PFSK-1 (cell line): ENCODE data around the gene HOXB7.

Source experiments
- FOXP2 ChIP-seq: optimal IDR thresholded peaks from 2 replicates; pipeline ENCODE3; 2011; ENCODE audit warnings: borderline replicate concordance, control low read depth, inconsistent platforms; ENCODE audit not compliant: insufficient read depth; ENCODE audit errors: extremely low read length, extremely low read depth
- POLR2AphosphoS5 ChIP-seq: IDR thresholded peaks from 2 replicates; pipeline ENCODE4 v1.6.1; 2012; ENCODE audit warnings: low read depth, mild to moderate bottlenecking, control low read depth, low read length, moderate library complexity
- SIN3A ChIP-seq: IDR thresholded peaks from 2 replicates; pipeline ENCODE4 v1.6.1; 2012; ENCODE audit warnings: mild to moderate bottlenecking, low read length, moderate library complexity, borderline replicate concordance; ENCODE audit not compliant: insufficient read depth
- TAF1 ChIP-seq: IDR thresholded peaks from 2 replicates; pipeline ENCODE4 v1.6.1; 2012; ENCODE audit warnings: low read length, control low read depth, borderline replicate concordance; ENCODE audit not compliant: insufficient read depth
- TF ChIP-seq, protein P1 (sequence below), 2 experiments: IDR thresholded peaks; 2 replicates each; pipeline versions ENCODE4 v1.6.1 to v1.8.0; 2011 to 2012; ENCODE audit warnings: low read depth in 2 of 2, low read length in 2 of 2, control low read depth in 1 of 2, inconsistent platforms in 1 of 2, mild to moderate bottlenecking in 1 of 2, moderate library complexity in 1 of 2; ENCODE audit not compliant: insufficient read depth in 1 of 2

GRCh38 chr17:48655913-48656312 lies 45.1 kb upstream of the HOXB7 start:
- TF ChIP-seq, protein P1, sequence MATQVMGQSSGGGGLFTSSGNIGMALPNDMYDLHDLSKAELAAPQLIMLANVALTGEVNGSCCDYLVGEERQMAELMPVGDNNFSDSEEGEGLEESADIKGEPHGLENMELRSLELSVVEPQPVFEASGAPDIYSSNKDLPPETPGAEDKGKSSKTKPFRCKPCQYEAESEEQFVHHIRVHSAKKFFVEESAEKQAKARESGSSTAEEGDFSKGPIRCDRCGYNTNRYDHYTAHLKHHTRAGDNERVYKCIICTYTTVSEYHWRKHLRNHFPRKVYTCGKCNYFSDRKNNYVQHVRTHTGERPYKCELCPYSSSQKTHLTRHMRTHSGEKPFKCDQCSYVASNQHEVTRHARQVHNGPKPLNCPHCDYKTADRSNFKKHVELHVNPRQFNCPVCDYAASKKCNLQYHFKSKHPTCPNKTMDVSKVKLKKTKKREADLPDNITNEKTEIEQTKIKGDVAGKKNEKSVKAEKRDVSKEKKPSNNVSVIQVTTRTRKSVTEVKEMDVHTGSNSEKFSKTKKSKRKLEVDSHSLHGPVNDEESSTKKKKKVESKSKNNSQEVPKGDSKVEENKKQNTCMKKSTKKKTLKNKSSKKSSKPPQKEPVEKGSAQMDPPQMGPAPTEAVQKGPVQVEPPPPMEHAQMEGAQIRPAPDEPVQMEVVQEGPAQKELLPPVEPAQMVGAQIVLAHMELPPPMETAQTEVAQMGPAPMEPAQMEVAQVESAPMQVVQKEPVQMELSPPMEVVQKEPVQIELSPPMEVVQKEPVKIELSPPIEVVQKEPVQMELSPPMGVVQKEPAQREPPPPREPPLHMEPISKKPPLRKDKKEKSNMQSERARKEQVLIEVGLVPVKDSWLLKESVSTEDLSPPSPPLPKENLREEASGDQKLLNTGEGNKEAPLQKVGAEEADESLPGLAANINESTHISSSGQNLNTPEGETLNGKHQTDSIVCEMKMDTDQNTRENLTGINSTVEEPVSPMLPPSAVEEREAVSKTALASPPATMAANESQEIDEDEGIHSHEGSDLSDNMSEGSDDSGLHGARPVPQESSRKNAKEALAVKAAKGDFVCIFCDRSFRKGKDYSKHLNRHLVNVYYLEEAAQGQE (IDR thresholded peaks at IDR 0.05; ENCODE audit: insufficient read depth in 1 of 2, low read depth in 2 of 2, low read length in 2 of 2) = no peak
- TF ChIP-seq POLR2AphosphoS5 (no peak), SIN3A (no peak), TAF1 (no peak), FOXP2 (no peak)
